Measurements from ENCODE around the gene CCDC180. TPM values are rescaled to one million over a fixed set of nuclear protein-coding genes. Genes with fewer than 3 reads are reported as not detected.

Gene CCDC180
- total and polyA plus RNA-seq, 2 experiments from 2014 or later = 3.9 to 7.1 TPM

DNA sequence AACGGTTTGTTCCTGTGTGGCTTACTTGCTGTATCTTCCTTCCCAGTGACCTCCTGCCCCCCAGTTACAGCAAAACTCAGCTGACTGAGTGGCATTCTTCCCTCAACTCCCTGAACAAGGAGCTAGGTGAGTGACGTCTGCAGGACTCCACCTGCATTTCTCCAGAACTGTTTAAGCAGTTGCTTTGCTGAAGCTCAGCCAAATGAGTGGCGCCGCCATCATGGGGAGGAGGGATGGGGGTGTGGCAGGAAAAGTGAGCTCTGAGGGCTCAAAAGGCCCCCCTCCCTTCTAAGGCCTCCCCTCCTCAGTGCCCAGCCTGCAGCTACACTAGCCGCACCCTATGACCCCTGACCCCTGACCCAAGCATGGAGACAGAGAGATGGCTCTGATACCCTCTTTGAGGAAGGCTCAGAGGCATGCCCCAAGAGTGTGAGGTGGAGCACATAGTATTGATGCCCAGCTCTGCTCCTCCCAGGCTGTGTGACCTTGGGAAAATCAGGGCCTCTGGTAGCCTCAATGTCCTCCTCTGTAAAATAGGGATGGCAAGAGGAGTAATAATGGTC is 12.7 kb downstream of the CCDC180 start:
- no peaks in the 10 kb centered on the region for H3K4me1 Mint-ChIP-seq
- ATAC-seq (no peak; the same call in 2 of the 3 replicates), DNase-seq (ENCODE audit: low spot score) (no peak)
- Histone ChIP-seq H3K27me3 (ENCODE audit: insufficient read depth) (no peaks in the 10 kb centered on the region), H3K4me3 (no peak overlapping the region), H3K4me1 (ENCODE audit: insufficient read depth) (no peaks in the 10 kb centered on the region), H3K27ac (ENCODE audit: low read depth) (no peak overlapping the region), H3K79me2 (replicated peaks; ENCODE audit: insufficient read depth) (no peaks in the 10 kb centered on the region), H3K4me2 (no peak overlapping the region), H3K9me2 (ENCODE audit: insufficient read depth) (peaks cover 3% of the 10 kb centered on the region; the same call in 1 of the 2 replicates), H3K36me3 (ENCODE audit: insufficient read depth) (no peaks in the 10 kb centered on the region), H2AFZ (no peak overlapping the region), H4K20me1 (replicated peaks; ENCODE audit: insufficient read depth) (no peaks in the 10 kb centered on the region), H3F3A (replicated peaks; ENCODE audit: low read depth) (no peaks in the 10 kb centered on the region)
- TF ChIP-seq JUNB (IDR thresholded peaks at IDR 0.05; ENCODE audit: unreplicated experiment) (no peak), ZNF331 (CRISPR knock-in tag; IDR thresholded peaks at IDR 0.05; ENCODE audit: low read depth) (no peak), EZH2phosphoT487 (IDR thresholded peaks at IDR 0.05; ENCODE audit: unreplicated experiment) (no peak), POLR2AphosphoS5 (IDR thresholded peaks at IDR 0.05; ENCODE audit: low read depth) (no peak), NANOG (IDR thresholded peaks at IDR 0.05; ENCODE audit: borderline replicate concordance) (no peak), STAT1 (IDR thresholded peaks at IDR 0.05; ENCODE audit: unreplicated experiment) (no peak)
- TF ChIP-seq, protein P1, sequence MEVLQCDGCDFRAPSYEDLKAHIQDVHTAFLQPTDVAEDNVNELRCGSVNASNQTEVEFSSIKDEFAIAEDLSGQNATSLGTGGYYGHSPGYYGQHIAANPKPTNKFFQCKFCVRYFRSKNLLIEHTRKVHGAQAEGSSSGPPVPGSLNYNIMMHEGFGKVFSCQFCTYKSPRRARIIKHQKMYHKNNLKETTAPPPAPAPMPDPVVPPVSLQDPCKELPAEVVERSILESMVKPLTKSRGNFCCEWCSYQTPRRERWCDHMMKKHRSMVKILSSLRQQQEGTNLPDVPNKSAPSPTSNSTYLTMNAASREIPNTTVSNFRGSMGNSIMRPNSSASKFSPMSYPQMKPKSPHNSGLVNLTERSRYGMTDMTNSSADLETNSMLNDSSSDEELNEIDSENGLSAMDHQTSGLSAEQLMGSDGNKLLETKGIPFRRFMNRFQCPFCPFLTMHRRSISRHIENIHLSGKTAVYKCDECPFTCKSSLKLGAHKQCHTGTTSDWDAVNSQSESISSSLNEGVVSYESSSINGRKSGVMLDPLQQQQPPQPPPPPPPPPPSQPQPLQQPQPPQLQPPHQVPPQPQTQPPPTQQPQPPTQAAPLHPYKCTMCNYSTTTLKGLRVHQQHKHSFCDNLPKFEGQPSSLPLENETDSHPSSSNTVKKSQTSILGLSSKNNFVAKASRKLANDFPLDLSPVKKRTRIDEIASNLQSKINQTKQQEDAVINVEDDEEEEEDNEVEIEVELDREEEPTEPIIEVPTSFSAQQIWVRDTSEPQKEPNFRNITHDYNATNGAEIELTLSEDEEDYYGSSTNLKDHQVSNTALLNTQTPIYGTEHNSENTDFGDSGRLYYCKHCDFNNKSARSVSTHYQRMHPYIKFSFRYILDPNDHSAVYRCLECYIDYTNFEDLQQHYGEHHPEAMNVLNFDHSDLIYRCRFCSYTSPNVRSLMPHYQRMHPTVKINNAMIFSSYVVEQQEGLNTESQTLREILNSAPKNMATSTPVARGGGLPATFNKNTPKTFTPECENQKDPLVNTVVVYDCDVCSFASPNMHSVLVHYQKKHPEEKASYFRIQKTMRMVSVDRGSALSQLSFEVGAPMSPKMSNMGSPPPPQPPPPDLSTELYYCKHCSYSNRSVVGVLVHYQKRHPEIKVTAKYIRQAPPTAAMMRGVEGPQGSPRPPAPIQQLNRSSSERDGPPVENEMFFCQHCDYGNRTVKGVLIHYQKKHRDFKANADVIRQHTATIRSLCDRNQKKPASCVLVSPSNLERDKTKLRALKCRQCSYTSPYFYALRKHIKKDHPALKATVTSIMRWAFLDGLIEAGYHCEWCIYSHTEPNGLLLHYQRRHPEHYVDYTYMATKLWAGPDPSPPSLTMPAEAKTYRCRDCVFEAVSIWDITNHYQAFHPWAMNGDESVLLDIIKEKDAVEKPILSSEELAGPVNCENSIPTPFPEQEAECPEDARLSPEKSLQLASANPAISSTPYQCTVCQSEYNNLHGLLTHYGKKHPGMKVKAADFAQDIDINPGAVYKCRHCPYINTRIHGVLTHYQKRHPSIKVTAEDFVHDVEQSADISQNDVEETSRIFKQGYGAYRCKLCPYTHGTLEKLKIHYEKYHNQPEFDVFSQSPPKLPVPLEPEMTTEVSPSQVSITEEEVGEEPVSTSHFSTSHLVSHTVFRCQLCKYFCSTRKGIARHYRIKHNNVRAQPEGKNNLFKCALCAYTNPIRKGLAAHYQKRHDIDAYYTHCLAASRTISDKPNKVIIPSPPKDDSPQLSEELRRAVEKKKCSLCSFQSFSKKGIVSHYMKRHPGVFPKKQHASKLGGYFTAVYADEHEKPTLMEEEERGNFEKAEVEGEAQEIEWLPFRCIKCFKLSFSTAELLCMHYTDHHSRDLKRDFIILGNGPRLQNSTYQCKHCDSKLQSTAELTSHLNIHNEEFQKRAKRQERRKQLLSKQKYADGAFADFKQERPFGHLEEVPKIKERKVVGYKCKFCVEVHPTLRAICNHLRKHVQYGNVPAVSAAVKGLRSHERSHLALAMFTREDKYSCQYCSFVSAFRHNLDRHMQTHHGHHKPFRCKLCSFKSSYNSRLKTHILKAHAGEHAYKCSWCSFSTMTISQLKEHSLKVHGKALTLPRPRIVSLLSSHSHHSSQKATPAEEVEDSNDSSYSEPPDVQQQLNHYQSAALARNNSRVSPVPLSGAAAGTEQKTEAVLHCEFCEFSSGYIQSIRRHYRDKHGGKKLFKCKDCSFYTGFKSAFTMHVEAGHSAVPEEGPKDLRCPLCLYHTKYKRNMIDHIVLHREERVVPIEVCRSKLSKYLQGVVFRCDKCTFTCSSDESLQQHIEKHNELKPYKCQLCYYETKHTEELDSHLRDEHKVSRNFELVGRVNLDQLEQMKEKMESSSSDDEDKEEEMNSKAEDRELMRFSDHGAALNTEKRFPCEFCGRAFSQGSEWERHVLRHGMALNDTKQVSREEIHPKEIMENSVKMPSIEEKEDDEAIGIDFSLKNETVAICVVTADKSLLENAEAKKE (CRISPR knock-in tag; IDR thresholded peaks at IDR 0.05) = no peak
- no peak overlapping the region for H3K4me3 Mint-ChIP-seq
- H3K27me3 Mint-ChIP-seq (ENCODE audit: insufficient read depth, low read depth, poor library complexity) = peaks cover 5% of the 10 kb centered on the region
- no peak overlapping the region for H3K27ac Mint-ChIP-seq
- no peaks in the 10 kb centered on the region for H3K9me3 Mint-ChIP-seq
- H3K36me3 Mint-ChIP-seq (ENCODE audit: low read depth) = peaks cover 10% of the 10 kb centered on the region

Data from GM23338 (cell line).